H9 (cell line): ENCODE results near the gene ZBTB49. TPM values are rescaled to one million over a fixed set of nuclear protein-coding genes. Genes with fewer than 3 reads are reported as not detected.

Experiments used
- DNase-seq: peaks from one replicate; pipeline ENCODE4 v3.0.0-alpha.2; 2017
- H2AFZ ChIP-seq: one replicate; pipeline ENCODE4 v1.6.1; 2013; ENCODE audit warnings: mild to moderate bottlenecking, low read length, control low read depth, moderate library complexity
- H2AK5ac ChIP-seq: 2 replicates; pipeline ENCODE4 v1.6.1; 2013; ENCODE audit warnings: low read length, control low read depth, mixed read lengths; ENCODE audit not compliant: insufficient read length
- H2BK120ac ChIP-seq: one replicate; pipeline ENCODE4 v1.6.1; 2013; ENCODE audit warnings: low read depth, mild to moderate bottlenecking, low read length, control low read depth, inconsistent platforms; ENCODE audit not compliant: poor library complexity, severe bottlenecking
- H2BK12ac ChIP-seq: 2 replicates; pipeline ENCODE4 v1.6.1; 2013; ENCODE audit warnings: low read length, control low read depth, mixed read lengths, low read depth; ENCODE audit not compliant: insufficient read length
- H2BK15ac ChIP-seq: 2 replicates; pipeline ENCODE4 v1.6.1; 2013; ENCODE audit warnings: low read depth, low read length, control low read depth
- H2BK20ac ChIP-seq: one replicate; pipeline ENCODE4 v1.6.1; 2013; ENCODE audit warnings: low read depth, mild to moderate bottlenecking, low read length, control low read depth, inconsistent platforms; ENCODE audit not compliant: poor library complexity, severe bottlenecking
- H2BK5ac ChIP-seq: 2 replicates; pipeline ENCODE4 v1.6.1; 2013; ENCODE audit warnings: low read length, control low read depth, mixed read lengths; ENCODE audit not compliant: insufficient read length
- H3K14ac ChIP-seq: 2 replicates; pipeline ENCODE4 v1.6.1; 2013; ENCODE audit warnings: low read length, control low read depth; ENCODE audit not compliant: insufficient read depth
- H3K18ac ChIP-seq: 2 replicates; pipeline ENCODE4 v1.6.1; 2013; ENCODE audit warnings: low read depth, mild to moderate bottlenecking, mixed read lengths, low read length, control low read depth; ENCODE audit not compliant: insufficient read length
- H3K23ac ChIP-seq: 2 replicates; pipeline ENCODE4 v1.6.1; 2013; ENCODE audit warnings: low read length, control low read depth, mixed read lengths, low read depth; ENCODE audit not compliant: insufficient read length
- H3K23me2 ChIP-seq: 2 replicates; pipeline ENCODE4 v1.6.1; 2013; ENCODE audit warnings: low read depth, mild to moderate bottlenecking, mixed read lengths, low read length, control low read depth; ENCODE audit not compliant: insufficient read length, poor library complexity, severe bottlenecking
- H3K27ac ChIP-seq: 2 replicates; pipeline ENCODE4 v1.5.1; 2013; ENCODE audit warnings: low read length, control low read depth, mixed read lengths, low read depth; ENCODE audit not compliant: insufficient read length
- H3K27me3 ChIP-seq: 2 replicates; pipeline ENCODE4 v1.6.1; 2013; ENCODE audit warnings: low read length, control low read depth, inconsistent platforms; ENCODE audit not compliant: insufficient read depth
- H3K4ac ChIP-seq: 2 replicates; pipeline ENCODE4 v1.6.1; 2013; ENCODE audit warnings: low read depth, mild to moderate bottlenecking, control low read depth, inconsistent platforms, low read length, moderate library complexity
- H3K4me1 ChIP-seq: 2 replicates; pipeline ENCODE4 v1.6.1; 2013; ENCODE audit warnings: low read length, control low read depth, inconsistent platforms; ENCODE audit not compliant: insufficient read depth
- H3K4me2 ChIP-seq: 2 replicates; pipeline ENCODE4 v1.6.1; 2013; ENCODE audit warnings: low read length, control low read depth, mixed read lengths; ENCODE audit not compliant: insufficient read length, insufficient read depth
- H3K56ac ChIP-seq: 2 replicates; pipeline ENCODE4 v1.6.1; 2013; ENCODE audit warnings: low read depth, mild to moderate bottlenecking, mixed read lengths, low read length, control low read depth; ENCODE audit not compliant: insufficient read length
- H3K79me1 ChIP-seq: 2 replicates; pipeline ENCODE4 v1.6.1; 2013; ENCODE audit warnings: low read depth, mild to moderate bottlenecking, moderate library complexity, low read length, control low read depth, inconsistent platforms; ENCODE audit not compliant: insufficient read depth, poor library complexity, severe bottlenecking
- H3K79me2 ChIP-seq: 2 replicates; pipeline ENCODE4 v1.6.1; 2013; ENCODE audit warnings: low read length, control low read depth, inconsistent platforms; ENCODE audit not compliant: insufficient read depth
- H3K9ac ChIP-seq: 2 replicates; pipeline ENCODE4 v1.6.1; 2013; ENCODE audit warnings: low read length, control low read depth, mixed read lengths; ENCODE audit not compliant: insufficient read length; ENCODE audit errors: extremely low read depth
- H3K9me3 ChIP-seq: one replicate; pipeline ENCODE4 v1.6.1; 2013; ENCODE audit warnings: low read depth, low read length, inconsistent platforms; ENCODE audit not compliant: control insufficient read depth
- H3T11ph ChIP-seq: one replicate; pipeline ENCODE4 v1.6.1; 2013; ENCODE audit warnings: mild to moderate bottlenecking, low read length, control low read depth, inconsistent platforms
- H4K20me1 ChIP-seq: one replicate; pipeline ENCODE4 v1.6.1; 2013; ENCODE audit not compliant: control insufficient read depth, insufficient read length, insufficient read depth
- H4K5ac ChIP-seq: 2 replicates; pipeline ENCODE4 v1.6.1; 2013; ENCODE audit warnings: low read depth, mild to moderate bottlenecking, mixed read lengths, low read length, control low read depth; ENCODE audit not compliant: insufficient read length
- H4K8ac ChIP-seq: replicated peaks from 2 replicates; pipeline ENCODE4 v1.6.1; 2013; ENCODE audit warnings: low read length, control low read depth, mixed read lengths, low read depth; ENCODE audit not compliant: insufficient read length
- H4K91ac ChIP-seq: 2 replicates; pipeline ENCODE4 v1.6.1; 2013; ENCODE audit warnings: low read depth, mild to moderate bottlenecking, moderate library complexity, mixed read lengths, low read length, control low read depth; ENCODE audit not compliant: insufficient read length
- H3K27ac Mint-ChIP-seq, 3 experiments: 2 replicates in 2 of 3; 3 replicates in 1 of 3; pipeline ENCODE4 v1.8.0; 2020 to 2021; ENCODE audit warnings: mixed read lengths in 3 of 3, mild to moderate bottlenecking in 1 of 3, moderate library complexity in 1 of 3
- H3K27me3 Mint-ChIP-seq: 2 replicates; pipeline ENCODE4 v1.8.0; 2021; ENCODE audit warnings: low read depth, mild to moderate bottlenecking, moderate library complexity, mixed read lengths
- H3K36me3 Mint-ChIP-seq, 3 experiments: 2 replicates in 2 of 3; 3 replicates in 1 of 3; pipeline ENCODE4 v1.8.0; 2020 to 2021; ENCODE audit warnings: low read depth in 3 of 3, mixed read lengths in 3 of 3; ENCODE audit not compliant: insufficient read depth in 1 of 3
- H3K4me1 Mint-ChIP-seq, 2 experiments: 2 replicates each; pipeline ENCODE4 v1.8.0; 2020; ENCODE audit warnings: mixed read lengths in 2 of 2
- H3K4me3 Mint-ChIP-seq, 2 experiments: 2 replicates in 1 of 2; 3 replicates in 1 of 2; pipeline ENCODE4 v1.8.0; 2020 to 2021; ENCODE audit warnings: mild to moderate bottlenecking in 2 of 2, mixed read lengths in 2 of 2, moderate library complexity in 1 of 2
- H3K9me3 Mint-ChIP-seq, 2 experiments: 2 replicates in 1 of 2; 3 replicates in 1 of 2; pipeline ENCODE4 v1.8.0; 2020; ENCODE audit warnings: mild to moderate bottlenecking in 2 of 2, mixed read lengths in 2 of 2, moderate library complexity in 1 of 2
- WGBS: extraction: QIAGEN DNeasy Blood & Tissue Kit; methylation state at CpG from one replicate; pipeline ENCODE4 v1.1.7; 2013; ENCODE audit warnings: missing lambda C conversion rate, low lambda C conversion rate, mixed read lengths; ENCODE audit not compliant: insufficient read length; ENCODE audit errors: extremely low coverage; 5-methylcytosine and 5-hydroxymethylcytosine counted together
- total RNA-seq: library from RNA; stranded (reverse); gene quantifications from 2 replicates; pipeline ENCODE4 v1.2.1, GENCODE V29; 2021
- TF ChIP-seq, protein P1 (sequence below): fragments of 200-600 bp; sonication (generic); conservative IDR thresholded peaks from 3 replicates; pipeline ENCODE4 v1.8.0; 2021; ENCODE audit warnings: antibody characterized with exemption, mild to moderate bottlenecking

ZBTB49 gene
- total RNA-seq, 1 experiment from 2014 or later: 8.7 TPM

DNA sequence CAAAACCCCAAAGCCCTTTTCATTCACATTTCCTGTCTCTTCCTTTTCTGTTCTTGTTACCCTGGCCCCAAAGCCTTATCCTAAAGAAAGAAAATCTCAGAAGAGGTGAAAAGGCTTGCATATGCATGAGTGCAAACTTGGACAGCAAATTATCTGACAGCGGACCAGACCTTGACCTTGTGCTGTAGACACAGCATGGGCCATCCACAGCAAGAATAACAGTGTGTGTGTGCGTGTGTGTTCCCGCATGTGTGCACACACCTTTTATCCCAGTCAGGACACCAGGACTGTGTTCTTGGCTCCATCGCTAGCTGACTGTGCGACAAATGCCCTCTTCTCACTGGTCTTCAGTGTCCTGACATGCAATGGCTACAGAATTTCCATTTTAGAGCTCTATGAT is 35.3 kb downstream of the ZBTB49 start:
- H2AK5ac ChIP-seq: no peak overlapping the region
- peaks cover 0 to 2% of the 10 kb centered on the region in 2 experiments; a peak in 1 of 5 replicates for H3K9me3 Mint-ChIP-seq
- no peak overlapping the region for H2AFZ ChIP-seq
- H2BK5ac ChIP-seq: no peak overlapping the region
- H3K27me3 ChIP-seq: no peaks in the 10 kb centered on the region
- DNase-seq: no peak
- no peaks in the 10 kb centered on the region for H4K20me1 ChIP-seq
- no peak overlapping the region for H3K23ac ChIP-seq
- no peaks in the 10 kb centered on the region for H3K9me3 ChIP-seq
- no peaks in the 10 kb centered on the region for H3K4me1 ChIP-seq
- no peaks in the 10 kb centered on the region for H3K27me3 Mint-ChIP-seq
- no peak overlapping the region for H3K18ac ChIP-seq
- no peaks in the 10 kb centered on the region for H3K79me2 ChIP-seq
- H3K56ac ChIP-seq: no peak overlapping the region
- H3K27ac ChIP-seq: no peak overlapping the region
- no peak overlapping the region for H3K9ac ChIP-seq
- no peak overlapping the region for H2BK120ac ChIP-seq
- no peak overlapping the region for H2BK15ac ChIP-seq
- no peak overlapping the region for H3K4me2 ChIP-seq
- no peaks in the 10 kb centered on the region for H3K23me2 ChIP-seq
- H4K91ac ChIP-seq: no peak overlapping the region
- no peak overlapping the region; a peak in 1 of 7 replicates for H3K27ac Mint-ChIP-seq
- H4K5ac ChIP-seq: no peak overlapping the region
- TF ChIP-seq, protein P1, sequence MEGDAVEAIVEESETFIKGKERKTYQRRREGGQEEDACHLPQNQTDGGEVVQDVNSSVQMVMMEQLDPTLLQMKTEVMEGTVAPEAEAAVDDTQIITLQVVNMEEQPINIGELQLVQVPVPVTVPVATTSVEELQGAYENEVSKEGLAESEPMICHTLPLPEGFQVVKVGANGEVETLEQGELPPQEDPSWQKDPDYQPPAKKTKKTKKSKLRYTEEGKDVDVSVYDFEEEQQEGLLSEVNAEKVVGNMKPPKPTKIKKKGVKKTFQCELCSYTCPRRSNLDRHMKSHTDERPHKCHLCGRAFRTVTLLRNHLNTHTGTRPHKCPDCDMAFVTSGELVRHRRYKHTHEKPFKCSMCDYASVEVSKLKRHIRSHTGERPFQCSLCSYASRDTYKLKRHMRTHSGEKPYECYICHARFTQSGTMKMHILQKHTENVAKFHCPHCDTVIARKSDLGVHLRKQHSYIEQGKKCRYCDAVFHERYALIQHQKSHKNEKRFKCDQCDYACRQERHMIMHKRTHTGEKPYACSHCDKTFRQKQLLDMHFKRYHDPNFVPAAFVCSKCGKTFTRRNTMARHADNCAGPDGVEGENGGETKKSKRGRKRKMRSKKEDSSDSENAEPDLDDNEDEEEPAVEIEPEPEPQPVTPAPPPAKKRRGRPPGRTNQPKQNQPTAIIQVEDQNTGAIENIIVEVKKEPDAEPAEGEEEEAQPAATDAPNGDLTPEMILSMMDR: no peak
- no peak overlapping the region for H3K14ac ChIP-seq
- peaks cover 0 to 24% (median 20%) of the 10 kb centered on the region in 3 experiments; a peak in 6 of 7 replicates for H3K36me3 Mint-ChIP-seq
- peaks cover 14 to 17% of the 10 kb centered on the region in 2 experiments for H3K4me1 Mint-ChIP-seq
- no peak overlapping the region for H4K8ac ChIP-seq
- H3K4me3 Mint-ChIP-seq: no peak overlapping the region
- H2BK20ac ChIP-seq: no peak overlapping the region
- no CpG with 5 or more reads among the region's 5 CpGs for WGBS
- H2BK12ac ChIP-seq: no peak overlapping the region
- no peak overlapping the region for H3K4ac ChIP-seq
- H3T11ph ChIP-seq: no peak overlapping the region
- H3K79me1 ChIP-seq: no peaks in the 10 kb centered on the region
